HG03565 (cell line): ENCODE measurements around the gene ACVR2A.
A peak's percentile ranks its signal among the peaks of the same experiment; 100 is the strongest.

Experiments used
- ATAC-seq: cut with Tn5 transposase; IDR thresholded peaks from one replicate; pipeline ENCODE4 v1.9.1; 2021; ENCODE audit warnings: mild to moderate bottlenecking, moderate library complexity; ENCODE audit not compliant: unreplicated experiment

Gene ACVR2A

DNA sequence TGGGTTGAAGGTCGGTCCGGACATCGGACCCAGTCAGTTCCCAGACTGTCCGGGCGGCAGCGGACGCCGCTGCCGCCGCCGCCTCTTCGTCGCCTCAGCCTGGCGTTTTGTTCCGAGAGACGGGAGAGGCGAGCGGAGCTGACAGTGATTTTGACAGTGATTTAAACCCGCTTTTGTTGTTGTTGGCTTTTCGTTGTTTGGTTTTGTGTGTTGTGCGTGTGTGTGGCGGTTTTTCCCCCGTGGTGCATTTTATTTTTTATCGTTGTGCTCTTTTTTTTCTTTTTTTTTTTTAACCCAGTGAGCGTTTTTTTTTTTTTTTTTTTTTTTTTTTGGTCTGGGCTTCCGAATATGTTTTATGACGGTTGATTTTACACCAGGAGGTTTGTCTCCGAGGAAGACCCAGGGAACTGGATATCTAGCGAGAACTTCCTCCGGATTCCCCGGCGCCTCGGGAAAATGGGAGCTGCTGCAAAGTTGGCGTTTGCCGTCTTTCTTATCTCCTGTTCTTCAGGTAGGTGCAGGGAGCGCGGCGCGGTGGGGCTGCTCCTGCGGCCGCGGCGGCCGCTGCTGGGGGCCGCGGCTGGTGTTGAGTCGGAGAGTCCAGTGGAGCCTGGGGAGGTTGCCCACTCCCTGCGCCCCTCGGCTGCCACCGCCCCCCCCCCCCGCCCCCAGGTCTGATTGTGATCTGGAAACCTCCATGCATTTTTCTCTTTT, at the start of gene ACVR2A:
Gene ACVR2A, plus strand, starts transcription at position 333 of the 714 bp plus-strand sequence. Its CDS starts 124 bp downstream, at position 457.
- peak; percentile 20 for ATAC-seq

DNA sequence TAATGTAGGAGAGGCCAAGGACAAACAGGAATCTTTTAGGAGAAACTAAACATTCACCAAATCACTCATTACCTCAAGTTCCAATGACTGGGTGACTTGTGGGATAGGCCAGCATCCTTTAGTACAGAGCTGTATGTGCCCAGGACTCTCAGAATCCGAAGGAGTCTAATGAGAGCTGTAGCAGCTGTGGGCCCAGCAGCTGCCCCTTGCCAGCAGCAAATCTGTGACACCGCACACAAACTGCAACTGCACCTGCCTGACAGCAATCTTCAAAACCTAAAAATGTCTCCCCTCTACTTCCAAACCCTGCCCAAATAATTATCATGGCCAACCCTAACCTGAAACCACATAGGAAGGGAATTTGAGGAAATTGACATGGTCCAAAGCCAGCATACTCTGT, 44.5 kb upstream of the ACVR2A start:
- ATAC-seq: no peak

DNA sequence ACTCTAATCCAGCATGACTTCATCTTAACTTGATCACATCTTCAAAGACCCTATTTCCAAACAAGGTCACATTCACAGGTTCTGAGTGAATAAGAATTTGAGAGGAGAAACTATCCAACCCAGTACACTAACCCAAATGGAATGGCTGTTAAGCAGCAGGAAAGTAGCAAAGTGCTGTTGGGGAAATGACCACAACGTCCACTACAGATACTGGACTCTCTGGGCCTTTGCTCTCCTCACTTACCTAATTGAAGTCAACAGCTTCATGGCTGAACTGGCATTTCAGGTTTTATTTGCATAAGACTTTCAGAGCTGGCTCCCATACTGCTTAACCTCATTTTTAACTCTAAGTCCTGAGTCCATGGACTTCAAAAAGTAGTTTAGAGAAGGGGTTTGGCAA, 38.0 kb upstream of the ACVR2A start:
- ATAC-seq: no peak

DNA sequence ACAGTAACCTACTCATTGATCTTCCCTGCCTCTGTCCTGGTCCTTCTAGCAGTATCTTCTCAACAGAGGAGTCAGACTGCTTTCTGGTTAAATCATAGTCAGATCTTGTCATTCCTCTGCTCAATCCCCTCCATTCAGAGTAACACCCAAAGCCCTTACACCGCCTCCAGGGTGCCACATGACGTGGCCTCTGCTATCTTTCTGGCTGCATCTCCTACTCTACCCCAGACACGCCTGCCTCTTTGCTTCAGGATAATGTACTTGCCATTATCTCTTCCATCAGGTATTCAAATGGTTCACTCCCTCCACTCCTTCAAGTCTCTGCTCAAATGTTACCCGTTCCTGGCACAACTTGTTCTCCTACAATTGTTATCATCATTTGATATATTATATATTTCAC, 36.3 kb upstream of the ACVR2A start:
- no peak for ATAC-seq

DNA sequence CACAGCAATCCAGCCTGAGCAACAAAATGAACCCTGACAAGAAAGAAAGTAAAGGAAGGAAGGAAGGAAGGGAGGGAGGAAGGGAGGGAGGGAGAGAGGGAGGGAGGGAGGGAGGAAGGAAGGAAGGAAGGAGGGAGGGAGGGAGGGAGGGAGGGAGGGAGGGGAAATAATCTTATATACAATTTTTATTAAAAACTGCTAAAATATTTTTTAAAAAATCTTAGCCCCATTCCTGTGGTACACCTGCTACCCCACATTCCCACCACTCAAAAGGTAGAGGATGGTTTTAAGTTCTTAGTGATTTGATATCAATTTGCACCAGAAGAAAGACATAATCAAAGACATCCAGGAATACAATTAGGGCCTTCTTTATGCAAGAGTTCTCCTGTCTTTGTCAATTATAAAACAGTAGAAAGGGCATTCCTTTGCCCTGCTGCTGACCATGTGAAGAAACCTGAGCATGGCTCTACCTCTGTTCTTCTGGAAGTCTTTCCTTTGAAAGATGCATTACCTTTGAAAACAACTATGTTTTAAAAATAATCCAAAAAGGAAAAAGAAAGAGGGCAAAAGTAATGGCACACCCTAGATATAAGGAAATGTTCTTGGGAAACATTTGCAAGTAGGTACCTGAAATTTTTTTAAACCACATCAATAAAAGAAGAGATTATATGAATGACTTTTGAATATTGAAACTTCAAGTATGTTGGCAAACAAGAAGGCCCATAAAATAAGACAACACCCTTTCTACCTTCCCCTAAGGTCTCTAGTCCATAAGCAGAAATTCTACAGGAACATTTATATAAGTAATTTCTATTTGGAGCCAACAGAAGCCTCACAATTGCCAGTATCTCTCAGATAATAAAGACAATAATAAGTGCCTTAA, 33.7 kb upstream of the ACVR2A start:
- ATAC-seq: no peak

DNA sequence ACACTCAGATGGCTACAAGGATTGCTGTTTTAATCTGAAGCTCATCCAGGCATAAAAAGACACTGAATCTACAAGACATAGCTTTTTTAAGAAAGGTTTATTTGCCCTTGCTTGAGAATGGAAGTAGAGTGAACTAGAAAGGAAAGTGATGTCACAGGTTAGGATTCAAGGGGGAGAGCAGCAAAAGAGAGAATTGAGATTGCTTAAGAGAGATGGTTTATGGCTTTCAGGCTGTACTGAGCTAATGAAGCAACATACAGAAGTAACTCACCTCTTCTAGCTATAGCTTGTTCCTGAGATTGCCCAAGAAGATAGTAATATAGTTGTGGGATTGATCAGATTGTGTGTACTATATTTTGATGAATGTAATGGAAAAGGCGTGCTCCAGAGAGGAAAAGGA, 26.1 kb upstream of the ACVR2A start:
- no peak for ATAC-seq

DNA sequence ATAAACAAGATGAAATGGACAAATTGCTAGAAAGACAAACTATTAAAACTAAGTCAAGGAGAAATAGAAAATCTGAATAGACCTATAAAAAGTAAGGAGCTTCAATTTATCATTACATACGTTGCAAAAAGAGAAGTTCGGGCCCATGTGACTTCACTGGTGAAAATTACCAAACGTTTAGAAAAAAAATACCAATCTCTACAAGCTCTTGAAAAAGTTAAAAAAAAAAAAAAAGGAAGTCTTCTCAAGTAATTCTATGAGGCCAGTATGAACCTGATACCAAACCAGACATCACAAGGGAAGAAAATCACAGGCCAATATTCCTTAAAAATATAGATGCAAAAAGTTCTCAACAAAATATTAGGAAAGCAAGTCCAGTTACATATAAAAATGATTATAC, 20.2 kb upstream of the ACVR2A start:
- ATAC-seq: no peak

DNA sequence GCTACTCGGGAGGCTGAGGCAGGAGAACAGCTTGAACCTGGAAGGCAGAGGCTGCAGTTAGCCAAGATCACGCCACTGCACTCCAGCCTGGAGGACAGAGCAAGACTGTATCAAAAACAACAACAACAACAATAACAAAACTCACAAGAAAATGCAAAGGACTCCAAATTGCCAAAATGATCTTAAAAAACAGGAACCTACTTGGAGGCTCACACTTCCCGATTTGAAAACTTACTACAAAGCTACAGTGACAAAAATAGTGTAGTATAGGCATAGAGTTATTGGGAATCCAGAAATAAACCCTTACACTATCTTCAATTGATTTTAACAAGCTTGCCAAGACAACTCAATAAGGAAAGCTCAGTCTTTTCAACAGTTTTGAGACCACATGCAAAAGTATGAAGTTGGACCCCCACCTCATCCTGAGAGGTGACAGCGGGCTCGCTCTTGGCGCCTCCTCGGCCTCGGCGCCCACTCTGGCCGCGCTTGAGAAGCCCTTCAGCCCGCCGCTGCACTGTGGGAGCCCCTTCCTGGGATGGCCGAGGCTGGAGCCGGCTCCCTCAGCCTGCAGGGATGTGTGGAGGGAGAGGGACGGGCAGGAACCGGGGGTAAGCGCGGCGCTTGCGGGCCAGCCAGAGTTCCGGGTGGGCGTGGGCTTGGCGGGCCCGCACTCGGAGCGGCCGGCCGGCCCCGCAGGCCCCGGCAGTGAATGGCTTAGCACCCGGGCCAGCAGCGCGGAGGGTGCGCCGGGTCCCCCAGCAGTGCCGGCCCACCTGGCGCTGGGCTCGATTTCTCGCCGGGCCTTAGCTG, 18.3 kb upstream of the ACVR2A start:
- ATAC-seq: no peak

DNA sequence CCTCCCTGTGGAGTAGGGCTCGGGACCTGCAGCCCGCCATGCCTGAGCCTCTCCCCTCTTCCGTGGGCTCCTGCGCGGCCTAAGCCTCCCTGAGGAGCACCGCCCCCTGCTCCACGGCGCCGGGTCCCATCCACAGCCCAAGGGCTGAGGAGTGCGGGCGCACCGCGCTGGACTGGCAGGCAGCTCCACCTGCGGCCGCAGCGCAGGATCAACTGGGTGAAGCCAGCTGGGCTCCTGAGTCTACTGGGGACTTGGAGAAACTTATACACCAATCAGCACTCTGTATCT, 17.8 kb upstream of the ACVR2A start:
- no peak for ATAC-seq

DNA sequence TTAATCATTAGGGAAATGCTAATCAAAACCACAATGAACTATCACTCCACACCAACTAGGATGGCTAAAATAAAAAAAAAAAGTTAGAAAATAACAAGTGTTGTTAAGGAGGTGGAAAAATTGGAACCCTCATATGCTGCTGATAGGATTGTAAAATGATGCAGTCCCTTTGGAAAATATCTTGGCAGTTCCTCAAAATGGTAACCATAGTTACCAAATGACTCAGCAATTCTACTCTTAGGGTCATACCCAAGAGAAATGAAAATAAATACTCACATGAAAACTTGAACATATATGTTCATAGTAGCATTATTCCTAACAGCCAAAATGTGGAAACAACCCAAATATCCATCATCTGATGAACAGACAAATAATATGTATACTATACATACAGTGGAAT, 15.7 kb upstream of the ACVR2A start:
- no peak for ATAC-seq

DNA sequence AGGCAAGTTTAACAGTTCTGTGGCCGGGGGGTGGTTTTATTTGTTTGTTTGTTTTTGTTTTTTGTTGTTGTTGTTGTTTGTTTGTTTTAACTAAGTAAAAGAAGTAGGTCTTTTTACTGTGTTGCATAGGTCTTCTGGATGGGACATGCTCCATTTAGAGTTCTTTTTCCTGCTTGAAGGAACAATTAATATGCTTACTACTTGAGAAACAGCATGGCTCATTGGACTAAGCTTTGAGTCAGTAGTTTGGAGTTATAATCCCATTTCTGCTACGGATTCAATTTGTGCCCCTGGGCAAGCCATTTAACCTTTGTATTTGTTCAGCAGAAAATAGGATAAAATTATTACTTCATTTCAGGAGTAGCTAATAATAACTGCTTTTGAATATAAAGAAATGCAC, 8.7 kb upstream of the ACVR2A start:
- no peak for ATAC-seq

DNA sequence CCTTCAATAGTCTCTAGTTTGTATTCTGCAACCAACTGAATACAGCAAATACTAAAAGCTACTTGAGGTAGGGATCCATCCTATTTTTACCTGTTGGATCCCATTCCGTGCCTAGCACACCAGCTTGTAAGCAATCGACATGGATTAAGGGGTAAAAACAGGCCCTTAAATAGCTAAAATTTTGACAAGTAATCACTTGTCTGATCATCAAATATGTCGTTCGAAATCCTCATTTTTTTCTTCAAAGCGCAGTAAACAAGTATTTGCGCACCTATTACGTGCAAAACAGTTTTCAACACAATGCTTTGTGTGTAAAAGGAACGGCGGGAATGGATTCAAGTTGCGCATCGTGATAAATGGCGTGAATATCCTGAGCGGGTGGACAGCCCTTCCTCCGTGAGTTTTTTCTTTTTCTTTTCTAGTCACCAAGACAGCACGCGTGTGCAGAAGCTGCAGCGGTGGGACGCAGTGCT, 1.4 kb upstream of the ACVR2A start:
- no peak for ATAC-seq

DNA sequence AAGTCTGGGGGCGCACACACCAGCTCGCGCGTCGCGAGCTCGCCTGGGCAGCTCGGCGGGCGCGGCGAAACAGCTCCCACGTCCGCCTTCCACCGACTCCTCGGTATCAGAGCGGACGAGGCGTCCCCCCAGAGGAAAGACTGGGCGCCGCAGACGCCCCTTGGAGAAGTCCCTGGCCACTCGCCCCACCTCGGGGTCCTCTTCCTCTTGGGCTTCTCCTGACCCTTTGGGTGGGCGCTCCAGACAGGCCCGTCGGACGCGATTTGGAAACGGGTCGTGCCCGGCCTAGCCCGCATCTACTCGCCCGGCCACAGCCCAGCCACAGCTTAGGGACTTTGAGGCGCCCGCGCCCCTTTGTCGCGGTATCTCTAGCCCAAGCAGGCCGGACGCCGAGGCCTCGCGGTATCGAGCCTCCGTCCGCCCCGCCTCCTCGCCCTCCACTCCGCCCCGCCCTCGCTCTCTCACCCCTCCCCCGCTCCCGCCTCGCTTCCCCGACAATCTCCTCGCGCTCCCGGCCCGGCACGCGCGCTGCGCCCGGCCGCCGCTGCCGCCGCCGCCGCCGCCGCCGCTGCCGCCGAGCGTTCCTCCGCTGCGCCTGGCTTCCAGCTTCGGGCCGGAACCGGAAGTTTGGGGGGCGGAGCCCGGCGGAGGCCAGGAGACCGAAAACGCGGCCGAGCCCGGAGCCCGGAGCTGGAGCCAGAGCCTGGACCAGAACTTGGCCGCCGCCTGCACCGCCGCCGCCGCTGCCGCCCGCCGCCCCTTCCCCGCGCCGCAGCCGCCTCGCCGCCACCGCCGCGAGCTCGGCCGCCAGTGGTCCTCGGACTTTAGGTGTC, 749 bp upstream of the ACVR2A start:
- peak; percentile 60 for ATAC-seq

DNA sequence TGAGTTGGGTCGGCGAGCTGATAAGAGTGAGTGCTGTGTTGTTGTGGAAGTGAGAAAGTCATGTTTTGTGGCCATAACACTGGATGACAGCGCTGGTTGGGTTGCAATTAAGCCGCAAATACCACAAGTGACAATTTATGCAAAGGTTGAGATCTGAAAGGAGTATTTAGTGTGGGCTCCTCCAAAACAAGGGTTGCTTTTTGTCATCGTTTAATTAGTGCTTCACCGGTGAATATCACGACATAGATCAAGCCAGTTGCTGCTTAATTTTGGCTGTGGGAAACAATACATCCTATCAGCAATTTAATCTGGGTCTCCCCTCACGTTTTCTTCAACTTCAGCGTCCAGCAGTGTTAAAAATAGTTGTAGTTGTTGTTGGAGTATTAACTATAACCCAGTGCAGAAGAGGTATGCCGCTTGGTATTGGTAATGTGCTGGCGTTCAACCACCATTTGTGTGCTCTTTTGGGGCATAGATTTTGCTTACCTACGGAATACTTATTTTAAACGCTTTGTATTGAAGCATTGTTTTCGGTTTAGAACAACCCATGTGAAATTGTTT, 662 bp downstream of the ACVR2A start:
- peak; percentile 49 for ATAC-seq

DNA sequence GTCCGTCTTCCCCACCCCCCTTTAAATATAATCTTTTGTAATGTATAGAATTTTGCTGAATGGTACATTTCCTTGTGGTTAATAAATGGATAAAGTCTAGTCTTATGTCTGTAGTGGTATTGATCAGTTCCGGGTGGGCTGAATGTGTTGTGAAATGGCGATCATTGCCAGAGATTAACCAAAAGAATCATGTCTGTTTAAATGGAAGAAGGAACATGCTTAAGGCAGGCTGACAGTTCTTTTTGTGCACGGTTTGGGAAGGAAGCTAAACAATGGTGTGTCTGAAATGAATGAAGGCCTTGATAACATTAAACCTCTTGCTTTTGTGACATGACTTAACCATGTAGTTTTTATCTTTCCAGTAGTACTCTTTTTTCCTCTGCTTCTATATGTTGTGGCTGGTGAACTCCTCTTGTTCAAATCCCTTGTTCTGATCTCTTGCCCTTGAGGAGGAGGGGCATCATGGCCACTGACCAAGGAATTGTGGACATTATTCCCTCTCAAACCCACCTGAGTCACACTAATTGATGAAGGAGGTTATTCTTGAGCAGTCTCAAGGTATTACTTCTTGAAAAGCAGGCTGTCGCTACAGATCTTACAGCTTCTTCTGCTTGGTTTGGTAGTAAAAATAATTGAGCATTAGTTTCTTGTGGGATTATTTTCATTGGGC, 1.7 kb downstream of the ACVR2A start:
- ATAC-seq: no peak

DNA sequence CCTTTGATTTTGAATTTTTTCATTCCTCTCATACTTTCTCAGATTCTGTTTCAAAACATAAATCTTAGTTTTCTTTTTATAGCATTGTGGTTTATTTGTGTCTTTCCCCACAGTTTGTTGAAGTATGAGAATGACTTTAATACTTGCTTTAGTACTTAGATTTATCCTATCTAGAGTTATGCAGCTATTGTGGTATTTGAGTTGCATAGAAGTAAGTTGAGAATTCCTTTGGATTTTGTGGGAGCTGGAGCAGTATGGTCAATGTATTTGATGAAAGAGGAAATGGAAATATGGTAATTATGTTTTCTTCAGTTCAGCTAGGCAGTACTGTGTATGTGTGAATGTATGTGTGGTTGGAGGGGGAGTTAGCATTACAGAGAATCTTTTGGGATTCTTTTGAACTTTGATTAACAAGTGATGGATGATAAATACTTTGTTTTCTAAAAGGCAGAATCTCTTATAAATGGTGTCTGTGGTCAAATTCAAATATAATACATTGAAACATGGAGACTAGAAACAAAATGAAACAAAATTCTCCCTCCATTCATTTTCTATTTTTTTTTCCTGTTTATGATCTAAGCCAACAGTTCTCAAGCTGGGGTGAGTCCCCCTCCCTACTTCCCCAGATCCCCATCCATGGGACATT, 3.0 kb downstream of the ACVR2A start:
- no peak for ATAC-seq

DNA sequence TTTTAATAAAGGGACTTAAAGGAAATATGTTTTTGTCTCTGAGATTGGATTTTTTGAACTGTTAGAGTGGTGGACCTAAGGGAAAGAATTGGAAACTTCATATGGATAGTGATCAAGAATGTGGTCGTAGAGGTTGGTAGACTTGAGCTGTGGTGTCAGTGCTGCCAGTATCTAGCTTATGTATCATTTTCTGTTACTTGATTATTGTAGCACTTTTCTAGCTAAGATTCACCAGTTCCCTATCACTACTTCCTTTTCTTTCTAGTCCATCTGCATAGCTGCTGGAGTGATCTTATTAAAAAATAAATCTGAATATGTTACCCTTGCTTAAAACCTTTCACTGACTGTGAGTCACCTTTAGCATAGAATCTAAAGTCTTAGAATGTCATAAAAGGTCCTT, 6.0 kb downstream of the ACVR2A start:
- ATAC-seq: no peak

DNA sequence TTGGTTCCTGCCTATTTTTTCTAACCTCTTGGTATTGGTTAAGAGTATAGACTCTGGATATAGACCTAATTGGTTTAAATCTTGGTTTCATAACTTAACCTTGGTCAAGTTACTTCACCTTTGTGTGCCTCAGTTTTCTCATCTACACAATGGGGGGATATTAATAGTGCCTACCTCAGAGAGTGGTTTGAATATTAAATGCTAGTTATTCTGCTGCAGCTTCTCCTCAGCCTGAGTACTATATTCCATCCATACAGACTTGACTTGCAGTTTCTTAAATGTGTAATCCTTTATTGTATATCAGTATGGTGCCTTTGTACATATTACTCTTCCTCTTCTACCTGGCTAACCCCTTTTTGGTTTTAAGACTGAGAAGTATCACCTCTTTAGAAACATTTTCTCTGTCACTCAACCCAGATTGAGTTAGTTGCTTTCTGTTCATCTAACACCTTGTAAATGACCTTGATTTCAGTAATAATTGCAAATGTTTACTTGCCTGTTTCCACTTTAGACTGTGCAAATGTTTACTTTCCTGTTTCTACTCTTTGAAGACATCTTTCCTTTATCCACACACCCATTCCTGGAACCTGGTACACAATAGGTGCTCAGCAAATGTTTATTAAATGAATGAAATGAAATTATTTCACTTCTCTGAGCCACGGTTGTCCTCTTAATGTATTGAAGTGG, 6.6 kb downstream of the ACVR2A start:
- no peak for ATAC-seq
